GM19193 (cell line): Measurements from ENCODE around the gene VAMP3.

Experiments
- POLR2A ChIP-seq: IDR thresholded peaks from 4 replicates; pipeline ENCODE4 v1.6.1; 2011; ENCODE audit not compliant: insufficient read depth, insufficient read length; ENCODE audit errors: extremely low read depth

VAMP3 gene

GRCh38 chr1:7783826-7784491 is 12.9 kb downstream of the VAMP3 start, which contains the start of gene PER3:
Gene PER3, plus strand, starts transcription at chr1:7784291. Its CDS starts 587 bp downstream, at chr1:7784878.
- no peak for TF ChIP-seq POLR2A

- no peak for TF ChIP-seq POLR2A
Measured at GRCh38 chr1:7784492-7785071, 13.5 kb downstream of the VAMP3 start.

GRCh38 chr1:7785108-7785507 is 14.0 kb downstream of the VAMP3 start:
- no peak for TF ChIP-seq POLR2A

- TF ChIP-seq POLR2A = no peak
Measured at GRCh38 chr1:7786795-7787194, 15.7 kb downstream of the VAMP3 start.

GRCh38 chr1:7789828-7790227 is 18.7 kb downstream of the VAMP3 start:
- TF ChIP-seq POLR2A = no peak

GRCh38 chr1:7795406-7795805 is 24.3 kb downstream of the VAMP3 start:
- no peak for TF ChIP-seq POLR2A

GRCh38 chr1:7805460-7805859 is 34.4 kb downstream of the VAMP3 start:
- TF ChIP-seq POLR2A = no peak

GRCh38 chr1:7808253-7808844 is 37.3 kb downstream of the VAMP3 start:
- TF ChIP-seq POLR2A = no peak

- no peak for TF ChIP-seq POLR2A
Measured at GRCh38 chr1:7809742-7810141, 38.6 kb downstream of the VAMP3 start.

- no peak for TF ChIP-seq POLR2A
Measured at GRCh38 chr1:7810395-7810794, 39.3 kb downstream of the VAMP3 start.

- TF ChIP-seq POLR2A = no peak
Measured at GRCh38 chr1:7811476-7811875, 40.4 kb downstream of the VAMP3 start.

GRCh38 chr1:7813677-7814373 is 42.7 kb downstream of the VAMP3 start:
- no peak for TF ChIP-seq POLR2A

- no peak for TF ChIP-seq POLR2A
Measured at GRCh38 chr1:7821282-7821681, 50.2 kb downstream of the VAMP3 start.

- no peak for TF ChIP-seq POLR2A
Measured at GRCh38 chr1:7824701-7825100, 53.6 kb downstream of the VAMP3 start.

GRCh38 chr1:7826363-7826762 is 55.3 kb downstream of the VAMP3 start:
- no peak for TF ChIP-seq POLR2A
